A673 (cell line): ENCODE measurements around the gene CHTOP. TPM values are rescaled to one million over a fixed set of nuclear protein-coding genes. Genes with fewer than 3 reads are reported as not detected.

ENCODE experiments used
- BruUV-seq: library from RNA; stranded (reverse); fragments of 400-500 nt; replicated peaks from 2 replicates; lab custom pipeline; 2021; lab: Mats Ljungman, UMichigan
- CTCF ChIA-PET: fragments of 300-600 bp; sonication (Branson Sonifier 250); formaldehyde crosslinking; loops from one replicate; lab custom pipeline; 2022; ENCODE audit warnings: antibody characterized with exemption; lab: Charles Lee
- POLR2A ChIA-PET: fragments of 300-600 bp; sonication (Branson Sonifier 250); formaldehyde crosslinking; loops from one replicate; lab custom pipeline; 2022; ENCODE audit warnings: antibody characterized with exemption; ENCODE audit not compliant: low non-redundant PET; lab: Charles Lee
- DNase-seq: peaks from one replicate; pipeline ENCODE4 v3.0.0-alpha.2; 2015; ENCODE audit warnings: low spot score
- H3K27ac ChIP-seq: fragments of 200-600 bp; sonication (generic); 2 replicates; pipeline ENCODE4 v1.5.1; 2016; ENCODE audit warnings: mixed run types, low read depth, mild to moderate bottlenecking, mixed read lengths, antibody characterized with exemption, low read length; ENCODE audit not compliant: poor library complexity, severe bottlenecking
- H3K27me3 ChIP-seq: fragments of 200-600 bp; sonication (generic); replicated peaks from 2 replicates; pipeline ENCODE4 v1.6.1; 2017; ENCODE audit warnings: mixed run types, low read depth, mild to moderate bottlenecking, mixed read lengths, antibody characterized with exemption, low read length; ENCODE audit not compliant: insufficient read depth, poor library complexity
- H3K36me3 ChIP-seq: fragments of 200-600 bp; sonication (generic); 2 replicates; pipeline ENCODE4 v1.6.1; 2016; ENCODE audit warnings: mixed run types, mild to moderate bottlenecking, mixed read lengths, antibody characterized with exemption, low read length; ENCODE audit not compliant: insufficient read depth, poor library complexity, severe bottlenecking
- H3K4me1 ChIP-seq: fragments of 200-600 bp; sonication (generic); 2 replicates; pipeline ENCODE4 v1.6.1; 2017; ENCODE audit warnings: mixed run types, mild to moderate bottlenecking, mixed read lengths, antibody characterized with exemption, low read length; ENCODE audit not compliant: insufficient read depth, poor library complexity, severe bottlenecking
- H3K4me3 ChIP-seq: fragments of 200-600 bp; sonication (generic); 2 replicates; pipeline ENCODE4 v1.5.1; 2016; ENCODE audit warnings: low read depth, mixed run types, mild to moderate bottlenecking, mixed read lengths, low read length; ENCODE audit not compliant: poor library complexity, severe bottlenecking
- H3K9me3 ChIP-seq: fragments of 200-600 bp; sonication (generic); 2 replicates; pipeline ENCODE4 v1.6.1; 2016; ENCODE audit warnings: mixed run types, low read depth, mild to moderate bottlenecking, mixed read lengths, antibody characterized with exemption, low read length; ENCODE audit not compliant: poor library complexity, severe bottlenecking
- EZH2 ChIP-seq: fragments of 200-600 bp; sonication (generic); IDR thresholded peaks from 2 replicates; pipeline ENCODE4 v1.6.1; 2017; ENCODE audit warnings: borderline replicate concordance, low read depth, mild to moderate bottlenecking, mixed read lengths, antibody characterized with exemption, low read length; ENCODE audit not compliant: poor library complexity, severe bottlenecking
- intact Hi-C: fragments of 100-400 bp; cut with micrococcal nuclease; formaldehyde crosslinking; loops from one replicate; pipeline ENCODE4 v1.10.0; 2022; ENCODE audit not compliant: unreplicated experiment
- total RNA-seq: library from RNA; stranded (reverse); gene quantifications from 2 replicates; pipeline ENCODE4 v1.2.3, GENCODE V29; 2021
- TF ChIP-seq, protein P1 (sequence below): fragments of 300-800, 200-600 bp; sonication (generic); conservative IDR thresholded peaks from 2 replicates; pipeline ENCODE4 v1.5.1; 2017; ENCODE audit warnings: low read depth, mild to moderate bottlenecking, antibody characterized with exemption, low read length, moderate library complexity, mixed read lengths

The CHTOP gene
- total RNA-seq, 1 experiment from 2014 or later: 101 TPM

DNA sequence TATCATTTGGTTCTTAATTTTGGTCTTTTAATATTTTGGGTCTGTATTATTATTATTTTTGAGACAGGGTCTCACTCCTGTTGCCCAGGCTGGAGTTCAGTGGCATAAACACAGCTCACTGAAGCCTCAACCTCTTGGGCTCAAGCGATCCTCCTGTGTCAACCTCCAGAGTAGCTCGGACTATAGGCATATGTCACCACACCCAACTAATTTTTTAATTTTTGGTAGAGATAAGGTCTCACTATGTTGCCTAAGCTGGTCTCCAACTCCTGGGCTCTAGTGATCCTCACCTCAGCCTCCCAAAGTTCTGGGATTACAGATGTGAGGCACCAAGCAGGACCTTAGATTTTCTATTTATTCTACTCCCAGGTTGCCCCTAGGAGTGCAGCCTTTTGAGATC is 39.6 kb downstream of the CHTOP start:
- H3K4me1 ChIP-seq: peaks cover 19% of the 10 kb centered on the region
- no TSS peak for BruUV-seq
- peaks cover 14% of the 10 kb centered on the region for H3K36me3 ChIP-seq
- peaks cover 8% of the 10 kb centered on the region for H3K27me3 ChIP-seq
- ChIA-PET CTCF (no interaction called here), POLR2A (no interaction called here)
- no peak overlapping the region for H3K27ac ChIP-seq
- TF ChIP-seq EZH2: no peak
- TF ChIP-seq, protein P1, sequence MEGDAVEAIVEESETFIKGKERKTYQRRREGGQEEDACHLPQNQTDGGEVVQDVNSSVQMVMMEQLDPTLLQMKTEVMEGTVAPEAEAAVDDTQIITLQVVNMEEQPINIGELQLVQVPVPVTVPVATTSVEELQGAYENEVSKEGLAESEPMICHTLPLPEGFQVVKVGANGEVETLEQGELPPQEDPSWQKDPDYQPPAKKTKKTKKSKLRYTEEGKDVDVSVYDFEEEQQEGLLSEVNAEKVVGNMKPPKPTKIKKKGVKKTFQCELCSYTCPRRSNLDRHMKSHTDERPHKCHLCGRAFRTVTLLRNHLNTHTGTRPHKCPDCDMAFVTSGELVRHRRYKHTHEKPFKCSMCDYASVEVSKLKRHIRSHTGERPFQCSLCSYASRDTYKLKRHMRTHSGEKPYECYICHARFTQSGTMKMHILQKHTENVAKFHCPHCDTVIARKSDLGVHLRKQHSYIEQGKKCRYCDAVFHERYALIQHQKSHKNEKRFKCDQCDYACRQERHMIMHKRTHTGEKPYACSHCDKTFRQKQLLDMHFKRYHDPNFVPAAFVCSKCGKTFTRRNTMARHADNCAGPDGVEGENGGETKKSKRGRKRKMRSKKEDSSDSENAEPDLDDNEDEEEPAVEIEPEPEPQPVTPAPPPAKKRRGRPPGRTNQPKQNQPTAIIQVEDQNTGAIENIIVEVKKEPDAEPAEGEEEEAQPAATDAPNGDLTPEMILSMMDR: no peak
- intact Hi-C loops: loop anchor here (5.0 kb wide), 2 partner anchors 161 to 289 kb away; partner anchors contain the start of gene SLC39A1
- no peak overlapping the region for H3K4me3 ChIP-seq
- DNase-seq: no peak
- no peaks in the 10 kb centered on the region for H3K9me3 ChIP-seq

DNA sequence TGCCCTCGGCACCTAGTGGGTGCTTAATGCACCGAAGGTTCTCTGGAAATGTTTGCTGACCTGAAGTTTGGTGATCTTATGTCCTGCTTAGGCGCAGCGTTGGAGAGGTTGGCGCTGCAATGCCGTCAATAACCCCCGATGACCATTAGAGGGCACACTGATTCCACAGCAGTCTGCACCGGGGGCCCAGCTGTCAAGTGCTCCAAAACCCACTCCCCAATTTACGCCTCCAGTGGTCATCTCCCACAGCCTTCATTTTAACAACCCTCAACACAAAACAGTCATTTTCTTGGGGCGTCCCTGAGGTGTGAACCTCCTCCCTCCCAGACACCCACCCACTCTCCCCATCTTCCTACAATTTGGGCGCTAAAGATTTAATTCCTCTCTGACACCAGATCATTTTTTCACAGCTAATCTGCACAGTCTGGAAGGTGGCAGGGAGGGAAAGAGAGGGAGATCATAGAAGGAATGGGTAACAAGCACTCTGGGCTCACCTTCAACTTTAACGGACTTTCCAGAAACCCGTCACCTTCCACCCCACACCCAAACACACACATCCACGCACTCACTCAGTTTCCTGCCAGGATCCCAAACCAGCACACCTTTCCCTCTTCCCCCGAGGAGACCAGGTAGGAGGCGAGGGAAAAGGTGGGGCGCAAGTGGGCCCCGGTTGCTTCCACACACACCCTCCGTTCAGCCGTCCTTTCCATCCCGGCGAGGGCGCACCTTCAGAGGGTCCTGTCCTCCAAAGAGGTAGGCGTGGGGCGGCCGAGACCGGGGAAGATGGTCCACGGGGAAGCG is 44.1 kb downstream of the CHTOP start:
- no TSS peak for BruUV-seq
- H3K4me3 ChIP-seq: peak overlapping the region; percentile 45
- CTCF ChIA-PET: interaction anchor here (0.6 to 1.1 kb wide), 5 partner anchors 50 to 308 kb away, joined by 3 to 8 read pairs (median 4); partner anchors contain the start of genes INTS3, RAB13 and SLC27A3
- POLR2A ChIA-PET: interaction anchor here (0.6 kb wide), 1 partner anchor 309 kb away, joined by 5 read pairs; no protein-coding TSS in a partner anchor
- intact Hi-C loops: loop anchor here (2.0 kb wide), 2 partner anchors 71 to 309 kb away; partner anchors contain the start of gene RAB13
- H3K4me1 ChIP-seq: peaks cover 26% of the 10 kb centered on the region
- DNase-seq: peak; percentile 64
- no peak overlapping the region for H3K27ac ChIP-seq
- H3K9me3 ChIP-seq: no peaks in the 10 kb centered on the region
- H3K27me3 ChIP-seq: peaks cover 40% of the 10 kb centered on the region
- TF ChIP-seq, protein P1: peak; percentile 96
- TF ChIP-seq EZH2: no peak
- no peaks in the 10 kb centered on the region for H3K36me3 ChIP-seq

GRCh38 chr1:153678519-153679336 is 44.9 kb downstream of the CHTOP start, which contains the start of gene NPR1:
Gene NPR1 (plus strand): TSS chr1:153678688. CDS start chr1:153679109, 421 bp downstream.
- ChIA-PET CTCF (interaction anchor here (0.7 to 1.0 kb wide), 2 partner anchors 51 to 110 kb away, joined by 3 to 4 read pairs; no protein-coding TSS in a partner anchor), POLR2A (interaction anchor here (0.6 kb wide), 1 partner anchor 308 kb away, joined by 5 read pairs; no protein-coding TSS in a partner anchor)
- Histone ChIP-seq H3K27ac (no peak within 1 kb of the TSS), H3K4me3 (peak within 1 kb of the TSS; percentile 45), H3K27me3 (peaks cover 40% of the 10 kb centered on the region), H3K4me1 (peaks cover 26% of the 10 kb centered on the region), H3K9me3 (no peaks in the 10 kb centered on the region), H3K36me3 (no peaks in the 10 kb centered on the region)
- peak; percentile 54 for DNase-seq
- BruUV-seq: no TSS peak
- TF ChIP-seq, protein P1: no peak
- peak; percentile 69 for TF ChIP-seq EZH2
- intact Hi-C loops: loop anchor here (1.0 to 2.0 kb wide), 3 partner anchors 70 to 308 kb away; partner anchors contain the start of gene RAB13
